HFF-Myc (cell line): ENCODE results near the gene NCKAP5.

Experiments used
- DNase-seq: peaks from one replicate; pipeline ENCODE4 v3.0.0-alpha.2; 2011; ENCODE audit warnings: low read depth; ENCODE audit errors: extremely low read depth
- H3K4me3 ChIP-seq: replicated peaks from 2 replicates; pipeline ENCODE4 v1.5.1; 2011; ENCODE audit warnings: low read depth, mild to moderate bottlenecking, control low read depth, low read length
- TF ChIP-seq, protein P1 (sequence below): IDR thresholded peaks from 2 replicates; pipeline ENCODE4 v1.5.1; 2012; ENCODE audit warnings: mild to moderate bottlenecking, low read depth, low read length, control low read depth; ENCODE audit errors: missing control alignments

The NCKAP5 gene

DNA sequence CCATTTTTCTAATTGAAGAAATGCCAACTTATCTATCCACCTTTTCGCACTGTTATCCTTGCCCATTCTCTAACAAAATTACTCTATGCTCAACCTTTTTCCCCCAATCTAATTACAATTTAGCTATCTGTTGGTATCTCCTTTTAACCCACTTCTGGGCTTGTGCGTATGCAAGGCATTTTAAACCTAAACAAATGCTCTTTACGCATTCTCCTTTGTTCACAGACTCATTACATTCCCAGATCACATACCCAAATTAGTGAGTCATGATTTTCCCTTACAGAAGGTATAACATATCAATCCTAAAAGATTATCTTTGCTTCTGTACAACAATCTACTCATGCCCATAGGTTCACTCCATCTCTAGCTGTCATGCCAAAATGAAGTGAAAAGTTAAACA is 826.5 kb downstream of the NCKAP5 start:
- no peak for DNase-seq
- TF ChIP-seq, protein P1, sequence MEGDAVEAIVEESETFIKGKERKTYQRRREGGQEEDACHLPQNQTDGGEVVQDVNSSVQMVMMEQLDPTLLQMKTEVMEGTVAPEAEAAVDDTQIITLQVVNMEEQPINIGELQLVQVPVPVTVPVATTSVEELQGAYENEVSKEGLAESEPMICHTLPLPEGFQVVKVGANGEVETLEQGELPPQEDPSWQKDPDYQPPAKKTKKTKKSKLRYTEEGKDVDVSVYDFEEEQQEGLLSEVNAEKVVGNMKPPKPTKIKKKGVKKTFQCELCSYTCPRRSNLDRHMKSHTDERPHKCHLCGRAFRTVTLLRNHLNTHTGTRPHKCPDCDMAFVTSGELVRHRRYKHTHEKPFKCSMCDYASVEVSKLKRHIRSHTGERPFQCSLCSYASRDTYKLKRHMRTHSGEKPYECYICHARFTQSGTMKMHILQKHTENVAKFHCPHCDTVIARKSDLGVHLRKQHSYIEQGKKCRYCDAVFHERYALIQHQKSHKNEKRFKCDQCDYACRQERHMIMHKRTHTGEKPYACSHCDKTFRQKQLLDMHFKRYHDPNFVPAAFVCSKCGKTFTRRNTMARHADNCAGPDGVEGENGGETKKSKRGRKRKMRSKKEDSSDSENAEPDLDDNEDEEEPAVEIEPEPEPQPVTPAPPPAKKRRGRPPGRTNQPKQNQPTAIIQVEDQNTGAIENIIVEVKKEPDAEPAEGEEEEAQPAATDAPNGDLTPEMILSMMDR: no peak
- no peak overlapping the region for H3K4me3 ChIP-seq

DNA sequence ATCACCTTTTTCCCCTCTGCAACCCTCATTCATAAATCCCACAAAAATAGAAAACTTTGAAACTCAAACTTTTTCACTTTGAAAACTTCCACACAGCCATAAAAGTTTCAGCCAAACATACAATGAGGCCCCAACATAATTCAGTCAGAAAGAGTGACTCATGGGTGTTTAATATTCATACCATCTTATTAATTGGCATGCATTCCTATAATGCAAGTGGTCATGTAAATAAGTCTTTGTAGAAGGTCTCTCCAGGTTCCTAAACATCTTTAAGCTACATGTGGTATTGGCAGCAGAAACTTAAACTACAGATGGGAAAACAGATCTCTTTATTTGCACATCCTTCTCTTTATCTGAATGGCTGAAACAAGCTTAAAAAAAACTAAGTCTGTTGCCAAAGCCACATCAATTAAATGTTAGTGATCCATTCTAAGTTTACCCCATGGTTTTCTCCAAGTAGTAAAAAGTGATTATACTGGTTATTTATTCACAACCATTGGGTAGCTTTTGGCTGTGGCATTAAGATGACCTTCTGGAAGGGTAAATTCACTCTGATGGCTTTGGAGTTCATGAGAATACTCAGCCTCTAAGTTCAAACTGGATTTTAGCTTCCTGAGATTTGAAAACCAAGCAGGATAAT is 828.1 kb downstream of the NCKAP5 start:
- no peak overlapping the region for H3K4me3 ChIP-seq
- DNase-seq: no peak
- TF ChIP-seq, protein P1: no peak

DNA sequence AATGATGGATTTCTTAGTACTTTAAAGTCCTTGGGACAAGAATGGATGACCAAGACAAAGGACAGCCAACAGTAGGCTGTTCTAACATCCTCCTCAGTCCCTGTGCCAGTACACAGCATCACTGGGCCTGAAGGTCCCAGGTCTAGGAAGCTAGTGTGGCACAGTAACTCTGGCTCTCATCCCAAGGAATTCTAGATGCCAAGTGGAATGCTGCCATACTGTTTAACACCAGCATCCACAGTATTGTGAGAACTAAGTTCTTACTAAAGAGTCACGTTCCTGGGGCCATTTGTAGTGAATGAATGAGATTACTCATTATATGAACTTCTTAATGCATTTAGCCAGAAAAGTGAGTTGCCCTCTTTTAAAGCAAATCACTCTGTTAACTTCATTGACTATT is 830.0 kb downstream of the NCKAP5 start:
- TF ChIP-seq, protein P1: no peak
- no peak for DNase-seq
- H3K4me3 ChIP-seq: no peak overlapping the region

DNA sequence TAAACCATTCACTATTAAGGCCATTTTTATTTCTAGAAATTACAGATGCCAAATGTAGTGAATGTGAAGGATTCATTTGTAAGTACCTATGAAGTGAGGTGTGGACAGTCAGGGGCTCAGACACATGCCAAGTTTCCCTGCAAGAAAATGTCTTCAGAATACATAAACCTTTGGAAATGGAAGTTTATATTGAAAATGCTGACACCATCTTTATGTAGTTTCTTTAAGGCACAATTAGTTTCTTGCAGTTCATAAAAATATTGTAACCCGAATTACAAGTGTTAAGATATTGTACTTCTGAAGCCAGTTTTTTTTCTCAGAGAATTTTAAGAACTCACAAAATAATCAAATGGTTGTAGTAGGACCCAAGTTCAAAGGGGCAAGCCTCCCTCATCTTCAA is 832.2 kb downstream of the NCKAP5 start:
- TF ChIP-seq, protein P1: no peak
- H3K4me3 ChIP-seq: no peak overlapping the region
- DNase-seq: no peak

DNA sequence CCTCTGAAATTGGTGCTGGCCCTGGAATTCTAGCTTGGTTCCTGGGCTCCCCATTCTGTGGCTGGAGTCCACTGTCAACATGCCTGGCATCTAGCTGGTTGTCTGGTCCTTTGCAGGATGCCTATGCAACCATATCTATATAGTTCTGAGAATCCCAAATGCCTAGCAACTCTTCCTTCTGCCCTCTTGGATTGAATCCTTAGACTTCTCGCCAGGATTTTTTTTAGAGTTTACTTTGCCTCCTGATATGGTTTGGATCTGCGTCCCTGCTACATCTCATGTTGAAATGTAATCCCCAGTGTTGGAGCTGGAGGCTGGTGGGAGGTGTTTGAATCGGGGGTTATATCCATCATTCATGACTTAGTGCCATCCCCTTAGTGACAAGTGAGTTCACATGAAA is 833.3 kb downstream of the NCKAP5 start:
- H3K4me3 ChIP-seq: no peak overlapping the region
- TF ChIP-seq, protein P1: no peak

DNA sequence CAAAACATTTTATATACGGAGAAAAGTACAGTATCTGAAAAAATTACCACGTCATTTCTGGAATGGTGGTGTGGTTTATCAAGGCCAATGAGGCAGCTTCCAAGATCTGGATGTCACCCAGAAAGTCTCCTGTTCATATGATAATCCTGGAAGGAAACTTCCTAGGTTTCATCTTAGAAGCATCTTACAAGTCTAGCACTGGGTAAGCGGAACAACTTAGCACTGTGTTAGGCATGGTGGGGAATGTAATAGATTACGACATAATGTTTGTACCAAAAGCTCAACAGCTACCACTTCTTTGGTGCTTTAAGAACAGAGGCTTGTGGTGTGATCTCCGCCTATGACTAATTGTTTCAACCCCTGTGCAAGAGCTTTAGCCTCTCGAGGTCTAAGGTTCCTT is 835.2 kb downstream of the NCKAP5 start:
- no peak overlapping the region for H3K4me3 ChIP-seq
- DNase-seq: no peak
- TF ChIP-seq, protein P1: no peak

More for the DNA sequence above, 833.3 kb downstream of the NCKAP5 start:
- no peak for DNase-seq

DNA sequence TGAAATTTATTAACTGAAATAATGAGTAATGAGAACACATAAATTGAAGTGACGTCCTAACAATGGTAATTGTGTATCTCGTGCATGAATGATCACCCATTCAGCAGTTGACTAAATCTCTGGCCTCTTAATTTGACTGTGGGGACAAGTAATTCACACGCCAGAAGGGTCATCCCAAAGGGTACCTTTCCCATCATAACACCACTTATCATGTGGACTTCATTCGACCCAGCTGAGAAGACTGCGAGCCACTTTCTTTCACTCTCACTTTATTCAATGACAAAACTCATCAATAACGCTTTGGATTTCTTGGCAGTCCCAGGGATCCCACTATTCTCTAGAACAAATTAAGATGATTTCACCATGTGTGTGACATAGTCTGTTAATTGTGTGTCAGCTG is 835.6 kb downstream of the NCKAP5 start:
- TF ChIP-seq, protein P1: no peak
- H3K4me3 ChIP-seq: no peak overlapping the region
- no peak for DNase-seq
